Neural progenitor cell (in vitro differentiated cells): ENCODE results near the gene ARHGEF39. TPM values are rescaled to one million over a fixed set of nuclear protein-coding genes. Genes with fewer than 3 reads are reported as not detected.
A peak's percentile ranks its signal among the peaks of the same experiment; 100 is the strongest.

Experiments used
- DNase-seq: peaks from one replicate; pipeline ENCODE4 v3.0.0-alpha.2; 2016; ENCODE audit warnings: low spot score
- H2AFZ ChIP-seq: fragments of 200-600 bp; sonication (generic); replicated peaks from 2 replicates; pipeline ENCODE4 v1.6.1; 2016; ENCODE audit warnings: antibody characterized with exemption
- H3F3A ChIP-seq: fragments of 200-600 bp; sonication (generic); 2 replicates; pipeline ENCODE4 v1.6.1; 2016; ENCODE audit warnings: antibody characterized with exemption, low read depth
- H3K27ac ChIP-seq: fragments of 200-600 bp; sonication (generic); 2 replicates; pipeline ENCODE4 v1.5.1; 2016; ENCODE audit warnings: mild to moderate bottlenecking
- H3K27me3 ChIP-seq: fragments of 200-600 bp; sonication (generic); 2 replicates; pipeline ENCODE4 v1.6.1; 2016; ENCODE audit warnings: mild to moderate bottlenecking, moderate library complexity
- H3K36me3 ChIP-seq: fragments of 200-600 bp; sonication (generic); 2 replicates; pipeline ENCODE4 v1.5.1; 2016
- H3K4me1 ChIP-seq: fragments of 200-600 bp; sonication (generic); 2 replicates; pipeline ENCODE4 v1.6.1; 2016; ENCODE audit warnings: mixed run types
- H3K4me2 ChIP-seq: fragments of 200-600 bp; sonication (generic); 2 replicates; pipeline ENCODE4 v1.6.1; 2016
- H3K4me3 ChIP-seq: fragments of 200-600 bp; sonication (generic); 2 replicates; pipeline ENCODE4 v1.5.1; 2016
- H3K79me2 ChIP-seq: fragments of 200-600 bp; sonication (generic); 2 replicates; pipeline ENCODE4 v1.6.1; 2016; ENCODE audit warnings: low read depth
- H3K9ac ChIP-seq: fragments of 200-600 bp; sonication (generic); 2 replicates; pipeline ENCODE4 v1.6.1; 2016
- H3K9me3 ChIP-seq: fragments of 200-600 bp; sonication (generic); 2 replicates; pipeline ENCODE4 v1.5.1; 2016; ENCODE audit warnings: low read depth
- H4K20me1 ChIP-seq: fragments of 200-600 bp; sonication (generic); 2 replicates; pipeline ENCODE4 v1.6.1; 2016; ENCODE audit warnings: low read depth
- H3K27ac Mint-ChIP-seq: 3 replicates; pipeline ENCODE4 v1.8.0; 2021; ENCODE audit warnings: mixed read lengths
- H3K27me3 Mint-ChIP-seq: 2 replicates; pipeline ENCODE4 v1.8.0; 2022; ENCODE audit warnings: low read depth, mild to moderate bottlenecking, inconsistent platforms, moderate library complexity, mixed read lengths; ENCODE audit not compliant: insufficient read depth
- H3K36me3 Mint-ChIP-seq: 3 replicates; pipeline ENCODE4 v1.8.0; 2021; ENCODE audit warnings: mixed read lengths
- H3K4me1 Mint-ChIP-seq: 3 replicates; pipeline ENCODE4 v1.8.0; 2021; ENCODE audit warnings: mixed read lengths
- H3K4me3 Mint-ChIP-seq: 3 replicates; pipeline ENCODE4 v1.8.0; 2021; ENCODE audit warnings: mild to moderate bottlenecking, moderate library complexity, mixed read lengths
- H3K9me3 Mint-ChIP-seq: 3 replicates; pipeline ENCODE4 v1.8.0; 2020; ENCODE audit warnings: mixed read lengths
- CTCF ChIP-seq: fragments of 200-600 bp; sonication (generic); IDR thresholded peaks from 2 replicates; pipeline ENCODE4 v1.5.1; 2017; ENCODE audit warnings: antibody characterized with exemption, mild to moderate bottlenecking
- EZH2 ChIP-seq: fragments of 200-600 bp; sonication (generic); IDR thresholded peaks from 2 replicates; pipeline ENCODE4 v1.6.1; 2017; ENCODE audit warnings: antibody characterized with exemption, mild to moderate bottlenecking, moderate library complexity
- EZH2phosphoT487 ChIP-seq: fragments of 200-600 bp; sonication (generic); IDR thresholded peaks from 2 replicates; pipeline ENCODE4 v1.6.1; 2017; ENCODE audit warnings: antibody characterized with exemption
- total RNA-seq: library from RNA; depleted of rRNA; stranded (reverse); fragments of >200 nt; gene quantifications from 2 replicates; pipeline ENCODE4 v1.2.3, GENCODE V29; 2015; ENCODE audit warnings: low replicate concordance

The ARHGEF39 gene
- total RNA-seq, 1 donor from 2014 or later = 13.2 TPM

DNA sequence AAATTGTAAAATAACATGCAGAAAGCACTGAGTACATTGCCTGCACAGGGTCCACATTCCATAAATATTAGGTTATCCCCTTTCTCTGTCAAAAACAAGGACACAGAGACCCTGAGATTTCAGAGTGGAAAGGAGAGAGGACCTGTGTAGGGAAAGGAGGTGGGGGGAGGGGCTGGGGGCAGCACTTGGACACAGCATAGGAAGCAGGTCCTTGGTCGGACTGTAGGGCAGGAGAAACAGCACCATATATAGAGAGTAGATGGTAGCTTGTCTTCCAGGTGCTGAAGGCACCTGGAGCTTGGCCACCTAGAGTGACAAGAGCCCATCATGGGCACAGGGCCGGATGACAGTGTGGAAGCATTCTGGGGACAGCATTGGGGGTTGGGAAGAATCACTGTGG lies 22.3 kb upstream of the ARHGEF39 start:
- Mint-ChIP-seq H3K27ac (no peak overlapping the region), H3K9me3 (peaks cover 2% of the 10 kb centered on the region), H3K4me3 (peak overlapping the region; percentile 12), H3K4me1 (peaks cover 36% of the 10 kb centered on the region), H3K36me3 (peaks cover 19% of the 10 kb centered on the region), H3K27me3 (peaks cover 9% of the 10 kb centered on the region)
- Histone ChIP-seq H3K27ac (no peak overlapping the region), H3K4me1 (peaks cover 10% of the 10 kb centered on the region), H3K4me2 (no peak overlapping the region), H3F3A (peaks cover 12% of the 10 kb centered on the region), H3K9ac (no peak overlapping the region), H3K79me2 (peaks cover 19% of the 10 kb centered on the region), H3K9me3 (no peaks in the 10 kb centered on the region), H4K20me1 (no peaks in the 10 kb centered on the region), H2AFZ (no peak overlapping the region), H3K27me3 (no peaks in the 10 kb centered on the region), H3K4me3 (no peak overlapping the region), H3K36me3 (no peaks in the 10 kb centered on the region)
- no peak for DNase-seq
- TF ChIP-seq CTCF = no peak
- TF ChIP-seq EZH2phosphoT487 = no peak
- no peak for TF ChIP-seq EZH2

DNA sequence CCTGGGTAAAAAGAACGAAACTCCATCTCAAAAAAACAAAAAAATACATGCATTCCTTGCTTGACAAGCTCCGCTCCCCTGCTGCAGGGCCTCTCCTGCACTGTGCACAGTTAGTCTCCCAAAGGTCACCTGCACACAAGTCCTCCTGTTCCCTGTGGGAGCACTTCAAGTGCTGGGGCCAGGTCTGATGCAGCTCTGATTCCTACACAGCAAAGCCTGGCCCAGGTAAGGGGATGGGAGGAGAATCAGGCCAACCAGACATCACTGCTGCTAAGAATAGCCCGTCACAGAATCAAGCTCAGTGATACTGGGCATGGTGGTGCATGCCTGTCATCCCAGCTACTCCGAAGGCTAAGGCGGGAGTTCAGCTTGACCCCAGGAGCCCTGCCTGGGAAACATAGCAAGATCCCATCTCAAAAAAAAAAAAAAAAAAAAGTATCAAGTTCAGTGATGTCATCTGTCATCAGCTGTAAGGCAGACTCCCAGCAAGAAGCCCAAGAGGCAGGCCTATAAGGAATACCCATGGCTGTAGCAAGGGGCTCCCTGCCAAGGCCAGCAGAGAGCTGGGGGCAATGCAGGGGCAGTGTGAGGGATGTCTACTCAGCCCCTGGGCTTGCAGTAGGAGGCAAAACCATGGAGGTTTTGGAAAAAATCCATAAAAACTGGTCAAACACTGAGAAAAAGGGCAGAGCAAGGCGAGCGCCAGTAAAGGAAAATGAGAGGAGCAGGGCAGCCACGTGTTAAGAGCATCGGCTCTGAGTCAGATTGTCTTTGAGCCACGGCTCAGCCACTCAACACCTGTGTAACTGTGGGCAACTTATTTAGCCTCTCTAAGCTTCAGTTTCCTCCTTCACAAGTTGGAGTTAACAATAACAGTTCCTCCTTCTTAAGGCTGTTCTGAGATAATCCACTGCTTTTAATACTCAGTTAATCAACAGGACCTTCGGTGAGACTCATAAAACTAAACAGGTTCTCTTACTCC lies 21.5 kb upstream of the ARHGEF39 start:
- Mint-ChIP-seq H3K36me3 (peaks cover 24% of the 10 kb centered on the region), H3K4me3 (no peak overlapping the region), H3K4me1 (peaks cover 34% of the 10 kb centered on the region), H3K9me3 (peaks cover 2% of the 10 kb centered on the region), H3K27me3 (peaks cover 8% of the 10 kb centered on the region), H3K27ac (peak overlapping the region; percentile 91)
- H3K4me3 ChIP-seq = no peak overlapping the region
- H4K20me1 ChIP-seq = no peaks in the 10 kb centered on the region
- no peaks in the 10 kb centered on the region for H3K9me3 ChIP-seq
- H3K27me3 ChIP-seq = no peaks in the 10 kb centered on the region
- peaks cover 19% of the 10 kb centered on the region for H3K79me2 ChIP-seq
- H2AFZ ChIP-seq = no peak overlapping the region
- DNase-seq = no peak
- H3K4me2 ChIP-seq = no peak overlapping the region
- H3F3A ChIP-seq = peaks cover 4% of the 10 kb centered on the region
- no peak overlapping the region for H3K9ac ChIP-seq
- TF ChIP-seq CTCF (no peak), EZH2phosphoT487 (no peak), EZH2 (no peak)
- no peaks in the 10 kb centered on the region for H3K36me3 ChIP-seq
- peaks cover 10% of the 10 kb centered on the region for H3K4me1 ChIP-seq
- H3K27ac ChIP-seq = no peak overlapping the region

GRCh38 chr9:35685506-35685905 lies 20.5 kb upstream of the ARHGEF39 start:
- H3K4me2 ChIP-seq = no peak overlapping the region

More at GRCh38 chr9:35685506-35685905, 20.5 kb upstream of the ARHGEF39 start:
- peaks cover 9% of the 10 kb centered on the region for H3F3A ChIP-seq
- Mint-ChIP-seq H3K9me3 (peaks cover 2% of the 10 kb centered on the region), H3K27me3 (peaks cover 9% of the 10 kb centered on the region), H3K27ac (no peak overlapping the region), H3K4me1 (peaks cover 33% of the 10 kb centered on the region), H3K4me3 (no peak overlapping the region), H3K36me3 (peaks cover 24% of the 10 kb centered on the region)
- H3K4me3 ChIP-seq = no peak overlapping the region
- no peak overlapping the region for H3K9ac ChIP-seq
- no peak for DNase-seq
- no peaks in the 10 kb centered on the region for H3K27me3 ChIP-seq
- no peak for TF ChIP-seq CTCF
- no peak for TF ChIP-seq EZH2
- TF ChIP-seq EZH2phosphoT487 = no peak
- H3K79me2 ChIP-seq = peaks cover 19% of the 10 kb centered on the region
- H3K9me3 ChIP-seq = no peaks in the 10 kb centered on the region
- H3K4me1 ChIP-seq = peaks cover 7% of the 10 kb centered on the region
- no peaks in the 10 kb centered on the region for H3K36me3 ChIP-seq
- H3K27ac ChIP-seq = no peak overlapping the region
- H4K20me1 ChIP-seq = no peaks in the 10 kb centered on the region
- no peak overlapping the region for H2AFZ ChIP-seq
